A549 (cell line): ENCODE measurements around the gene IFIT2. TPM values are rescaled to one million over a fixed set of nuclear protein-coding genes. Genes with fewer than 3 reads are reported as not detected.
A peak's percentile ranks its signal among the peaks of the same experiment; 100 is the strongest.

ENCODE experiments used
- ATAC-seq, 2 experiments: fragments of 200-7000 bp in 1 of 2; fragments of >200 bp in 1 of 2; cut with Nextera tagmentation in 1 of 2; cut with Tn5 transposase in 1 of 2; 3 replicates each; pipeline versions ENCODE4 v1.8.0 to v1.9.1; 2018 to 2020; ENCODE audit warnings: mild to moderate bottlenecking in 1 of 2, moderate library complexity in 1 of 2
- CTCF ChIA-PET: fragments of 300-600 bp; sonication (Branson Sonifier 250); formaldehyde crosslinking; extraction: SDS; loops from one replicate; lab custom pipeline; 2021; ENCODE audit warnings: antibody characterized with exemption, inconsistent platforms; lab: Yijun Ruan, JAX
- POLR2A ChIA-PET: fragments of 350-600 bp; formaldehyde crosslinking; extraction: SDS; loops from one replicate; lab custom pipeline; 2021; ENCODE audit warnings: antibody characterized with exemption, inconsistent platforms; lab: Yijun Ruan, JAX
- DNase-seq, 2 experiments: peaks; one replicate each; pipeline versions ENCODE4 v3.0.0 to v3.0.0-alpha.2; 2011 to 2016; ENCODE audit warnings: low read depth in 1 of 2, low spot score in 1 of 2
- FAIRE-seq: peaks from 2 replicates; lab custom pipeline; 2011; peaks lifted over from hg19 to GRCh38; lab: Jason Lieb, UNC
- H3K27ac ChIP-seq, 2 experiments: fragments of >200 bp; sonication (Bioruptor Twin); formaldehyde crosslinking; 3 replicates each; pipeline ENCODE4 v1.5.1; 2016 to 2017
- H3K4me1 ChIP-seq: fragments of >200 bp; sonication (Bioruptor Twin); formaldehyde crosslinking; 3 replicates; pipeline ENCODE4 v1.6.1; 2016
- H3K4me2 ChIP-seq: fragments of >200 bp; sonication (Bioruptor Twin); formaldehyde crosslinking; 3 replicates; pipeline ENCODE4 v1.6.1; 2016
- H3K4me3 ChIP-seq: fragments of >200 bp; sonication (Bioruptor Twin); formaldehyde crosslinking; 3 replicates; pipeline ENCODE4 v1.5.1; 2016
- H3K9me3 ChIP-seq: fragments of >200 bp; sonication (Bioruptor Twin); formaldehyde crosslinking; 3 replicates; pipeline ENCODE4 v1.6.1; 2016
- CEBPB ChIP-seq, 2 experiments: fragments of >200 bp in 1 of 2; sonication (Bioruptor Twin) in 1 of 2; formaldehyde crosslinking in 1 of 2; IDR thresholded peaks; 2 replicates each; pipeline ENCODE4 v1.6.1; 2012 to 2016
- CHD2 ChIP-seq: fragments of 150-350 bp; IDR thresholded peaks from 2 replicates; pipeline ENCODE4 v1.6.1; 2014; ENCODE audit warnings: low read length; ENCODE audit not compliant: partially characterized antibody
- EHF ChIP-seq: fragments of 250-450 bp; sonication (Bioruptor Pico); IDR thresholded peaks from 2 replicates; pipeline ENCODE4 v1.5.0; 2020; ENCODE audit warnings: mild to moderate bottlenecking
- HDAC2 ChIP-seq: fragments of 200-600 bp; sonication (generic); IDR thresholded peaks from 2 replicates; pipeline ENCODE4 v1.6.1; 2016
- HEYL ChIP-seq: fragments of 250-450 bp; sonication (Bioruptor Pico); IDR thresholded peaks from 2 replicates; pipeline ENCODE4 v1.8.0; 2021; ENCODE audit warnings: mild to moderate bottlenecking, moderate library complexity
- JUNB ChIP-seq: fragments of >200 bp; sonication (Bioruptor Twin); formaldehyde crosslinking; IDR thresholded peaks from 2 replicates; pipeline ENCODE4 v1.6.1; 2016
- MYC ChIP-seq: IDR thresholded peaks from 2 replicates; pipeline ENCODE4 v1.6.1; 2012; ENCODE audit warnings: mild to moderate bottlenecking, inconsistent platforms, low read length, improper control_type of control experiment, borderline replicate concordance
- NPAS2 ChIP-seq: fragments of 250-450 bp; sonication (Bioruptor Pico); IDR thresholded peaks from 2 replicates; pipeline ENCODE4 v1.8.0; 2022; ENCODE audit warnings: mild to moderate bottlenecking, moderate library complexity, borderline replicate concordance
- POLR2AphosphoS2 ChIP-seq: conservative IDR thresholded peaks from 2 replicates; pipeline ENCODE4 v1.6.1; 2012; ENCODE audit warnings: low read length, improper control_type of control experiment, inconsistent platforms
- RCOR1 ChIP-seq: fragments of 150-350 bp; IDR thresholded peaks from 2 replicates; pipeline ENCODE4 v1.6.1; 2014; ENCODE audit warnings: antibody characterized with exemption, low read length, low read depth
- SREBF2 ChIP-seq: fragments of 450-650 bp; IDR thresholded peaks from 2 replicates; pipeline ENCODE4 v1.6.1; 2014; ENCODE audit warnings: mild to moderate bottlenecking, moderate library complexity
- ZC3H11A ChIP-seq: fragments of 450-650 bp; IDR thresholded peaks from 2 replicates; pipeline ENCODE4 v1.6.1; 2014; ENCODE audit warnings: antibody characterized with exemption, mild to moderate bottlenecking
- ZSCAN20 ChIP-seq: fragments of 250-450 bp; sonication (Bioruptor Pico); IDR thresholded peaks from 2 replicates; pipeline ENCODE4 v1.8.0; 2022; ENCODE audit warnings: mild to moderate bottlenecking, moderate library complexity
- WGBS: methylation state at CpG from one replicate; pipeline ENCODE4 v1.1.6; 2017; ENCODE audit errors: missing lambda C conversion rate; 5-methylcytosine and 5-hydroxymethylcytosine counted together
- polyA plus RNA-seq, 4 experiments: library from polyadenylated mRNA; depleted of rRNA in 3 of 4; stranded (reverse); fragments of >200 nt; fragmentation: RNase III in 1 of 4; extraction: RNeasy Plus Mini Kit Qiagen cat#74134 plus additional on column Dnase treatment in 1 of 4; gene quantifications; 2 replicates in 3 of 4; 3 replicates in 1 of 4; pipeline ENCODE4 v1.2.3, GENCODE V29; 2011 to 2017
- TF ChIP-seq, protein P1 (sequence below): fragments of 450-650 bp; IDR thresholded peaks from 2 replicates; pipeline ENCODE4 v1.6.1; 2014; ENCODE audit warnings: antibody characterized with exemption
- TF ChIP-seq, protein P2 (sequence below): IDR thresholded peaks from 2 replicates; pipeline ENCODE4 v1.6.1; 2012; ENCODE audit warnings: low read depth, borderline replicate concordance

The IFIT2 gene
- polyA plus RNA-seq, 2 of the 4 experiments (the other 2 are of a cell fraction), result 0.75 to 1.1 TPM

DNA sequence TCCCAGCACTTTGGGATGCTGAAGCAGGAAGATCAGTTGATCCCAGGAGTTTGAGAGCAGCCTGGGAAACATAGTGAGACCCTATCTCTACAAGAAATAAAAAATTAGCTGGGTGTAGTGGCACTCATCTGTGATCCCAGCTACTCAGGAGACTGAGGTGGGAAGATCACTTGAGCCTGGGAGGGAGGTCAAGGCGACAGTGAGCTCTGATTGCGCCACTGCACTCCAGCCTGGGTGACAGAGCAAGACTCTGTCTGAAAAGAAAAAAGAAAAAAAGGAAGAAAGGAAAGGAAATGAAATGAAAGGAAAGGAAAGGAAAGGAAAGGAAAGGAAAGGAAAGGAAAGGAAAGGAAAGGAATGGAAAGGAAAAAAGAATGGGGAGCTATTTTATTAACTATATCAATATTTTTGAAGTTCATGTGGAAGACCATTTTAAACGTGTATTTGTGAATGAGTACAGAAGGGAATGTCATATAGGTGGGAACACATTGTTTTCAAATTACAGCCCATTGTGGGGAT, 7.1 kb upstream of the IFIT2 start (continued):
- TF ChIP-seq, protein P1, sequence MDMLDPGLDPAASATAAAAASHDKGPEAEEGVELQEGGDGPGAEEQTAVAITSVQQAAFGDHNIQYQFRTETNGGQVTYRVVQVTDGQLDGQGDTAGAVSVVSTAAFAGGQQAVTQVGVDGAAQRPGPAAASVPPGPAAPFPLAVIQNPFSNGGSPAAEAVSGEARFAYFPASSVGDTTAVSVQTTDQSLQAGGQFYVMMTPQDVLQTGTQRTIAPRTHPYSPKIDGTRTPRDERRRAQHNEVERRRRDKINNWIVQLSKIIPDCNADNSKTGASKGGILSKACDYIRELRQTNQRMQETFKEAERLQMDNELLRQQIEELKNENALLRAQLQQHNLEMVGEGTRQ, result no peak
- TF ChIP-seq EHF (CRISPR knock-in tag), result no peak

DNA sequence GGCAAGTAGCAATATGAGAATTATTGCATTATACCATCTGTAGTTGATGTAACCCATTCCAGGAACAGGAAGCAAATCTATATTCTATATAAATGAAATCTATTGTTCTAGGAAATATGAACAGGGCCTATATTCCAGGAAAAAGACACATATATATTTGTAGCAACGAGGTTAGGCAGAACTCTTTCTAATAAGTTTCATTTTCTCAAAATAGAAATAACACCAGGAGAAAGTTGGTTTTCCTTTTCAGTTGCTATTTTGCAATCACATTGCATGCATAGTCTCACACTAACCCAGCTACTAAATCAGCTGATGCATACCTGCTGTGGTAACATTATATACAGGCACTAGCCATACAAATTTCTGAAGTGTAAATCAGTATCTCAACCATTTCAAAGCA, 6.2 kb upstream of the IFIT2 start:
- no peak overlapping the region for H3K27ac ChIP-seq
- no peak overlapping the region for H3K4me3 ChIP-seq
- TF ChIP-seq CEBPB (IDR thresholded peaks at IDR 0.05), result peak in 1 of 2 experiments; percentile 13; a peak in 1 of 4 replicates
- TF ChIP-seq, protein P2, sequence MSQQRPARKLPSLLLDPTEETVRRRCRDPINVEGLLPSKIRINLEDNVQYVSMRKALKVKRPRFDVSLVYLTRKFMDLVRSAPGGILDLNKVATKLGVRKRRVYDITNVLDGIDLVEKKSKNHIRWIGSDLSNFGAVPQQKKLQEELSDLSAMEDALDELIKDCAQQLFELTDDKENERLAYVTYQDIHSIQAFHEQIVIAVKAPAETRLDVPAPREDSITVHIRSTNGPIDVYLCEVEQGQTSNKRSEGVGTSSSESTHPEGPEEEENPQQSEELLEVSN, result no peak
- no peak overlapping the region for H3K4me2 ChIP-seq
- DNase-seq, result no peak
- H3K9me3 ChIP-seq, result peaks cover 3% of the 10 kb centered on the region; the same call in 1 of the 3 replicates
- WGBS, result 19% methylated on average over 1 of the region's 1 CpG
- FAIRE-seq, result no peak
- H3K4me1 ChIP-seq, result 0 out of 3 replicates have a peak, but pooled peaks cover 6% of the 10 kb centered on the region
- CTCF ChIA-PET, result no interaction called here
- no peak for ATAC-seq
- POLR2A ChIA-PET, result no interaction called here

GRCh38 chr10:89296220-89296648, 5.6 kb upstream of the IFIT2 start:
- FAIRE-seq (no peak), DNase-seq (no peak), ATAC-seq (no peak)
- TF ChIP-seq CEBPB (IDR thresholded peaks at IDR 0.05) (peak; percentile 19 to 63; a peak in 3 of 4 replicates), SREBF2 (no peak)
- peaks cover 3% of the 10 kb centered on the region; the same call in 1 of the 3 replicates for H3K9me3 ChIP-seq
- H3K27ac ChIP-seq, result peak overlapping the region in 1 of 2 experiments; percentile 19; a peak in 1 of 6 replicates
- H3K4me2 ChIP-seq, result no peak overlapping the region
- peaks cover 10% of the 10 kb centered on the region; the same call in 1 of the 3 replicates for H3K4me1 ChIP-seq
- ChIA-PET CTCF (interaction anchor here (0.6 kb wide), 1 partner anchor 742 kb away, joined by 3 read pairs; no protein-coding TSS in a partner anchor), POLR2A (no interaction called here)
- WGBS, result 77% methylated on average over 5 of the region's 5 CpGs
- H3K4me3 ChIP-seq, result no peak overlapping the region

GRCh38 chr10:89297356-89297755, 4.5 kb upstream of the IFIT2 start:
- no peak for TF ChIP-seq RCOR1
- no peak for TF ChIP-seq ZSCAN20
- TF ChIP-seq NPAS2 (CRISPR knock-in tag), result no peak
- no peak for TF ChIP-seq MYC
- no peak for TF ChIP-seq JUNB
- TF ChIP-seq CHD2, result no peak
- TF ChIP-seq ZC3H11A, result no peak
- TF ChIP-seq POLR2AphosphoS2, result no peak
- 82% methylated on average over 4 of the region's 4 CpGs for WGBS
- H3K4me1 ChIP-seq, result peaks cover 16% of the 10 kb centered on the region; the same call in 2 of the 3 replicates
- no peak for FAIRE-seq
- H3K4me2 ChIP-seq, result no peak overlapping the region
- no peak for DNase-seq
- no peak overlapping the region for H3K4me3 ChIP-seq
- CTCF ChIA-PET, result no interaction called here
- no peak overlapping the region for H3K27ac ChIP-seq
- ATAC-seq, result no peak
- peaks cover 3% of the 10 kb centered on the region; the same call in 1 of the 3 replicates for H3K9me3 ChIP-seq
- POLR2A ChIA-PET, result no interaction called here

DNA sequence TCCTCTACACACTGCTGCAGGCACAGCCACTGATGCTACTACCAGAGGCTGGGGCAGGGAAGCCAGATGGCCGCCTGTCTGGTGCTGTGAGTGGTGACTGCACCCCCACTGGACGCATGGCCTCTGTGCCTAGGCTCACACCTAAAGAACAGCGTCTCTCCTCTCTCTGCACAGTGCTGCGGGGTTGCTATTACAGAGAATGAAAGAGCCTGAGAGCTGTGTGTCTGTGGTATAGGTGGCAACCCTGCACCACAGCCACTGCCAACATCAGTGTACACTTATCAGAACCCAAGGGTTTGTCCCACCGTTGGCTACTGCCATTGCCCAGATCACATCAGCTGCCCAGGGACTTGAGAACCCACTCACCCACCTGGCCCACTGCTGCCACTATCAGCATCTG, 4.1 kb upstream of the IFIT2 start:
- 95% methylated on average over 5 of the region's 5 CpGs for WGBS
- H3K9me3 ChIP-seq, result peaks cover 3% of the 10 kb centered on the region; the same call in 1 of the 3 replicates
- POLR2A ChIA-PET, result no interaction called here
- H3K27ac ChIP-seq, result no peak overlapping the region
- CTCF ChIA-PET, result no interaction called here
- ATAC-seq (no peak), DNase-seq (no peak), FAIRE-seq (no peak)
- H3K4me3 ChIP-seq, result no peak overlapping the region
- no peak overlapping the region for H3K4me2 ChIP-seq
- H3K4me1 ChIP-seq, result peaks cover 21% of the 10 kb centered on the region; the same call in 2 of the 3 replicates
- TF ChIP-seq HDAC2 (no peak), HEYL (CRISPR knock-in tag) (no peak)
